ENCODE data around the gene CITED4. TPM values are rescaled to one million over a fixed set of nuclear protein-coding genes. Genes with fewer than 3 reads are reported as not detected.

CITED4 gene
- polyA plus RNA-seq, 1 donor (not counting 4 experiments of a cell fraction or from before 2014, with no cell fraction given), result 11.2 TPM

GRCh38 chr1:40892354-40892753 is 30.2 kb upstream of the CITED4 start:
- Histone ChIP-seq H3K4me1 (ENCODE audit: control insufficient read depth, extremely low read depth, insufficient read depth, low read length) (peaks cover 27% of the 10 kb centered on the region), H4K20me1 (ENCODE audit: control insufficient read depth, extremely low read depth, insufficient read depth, low read length) (no peaks in the 10 kb centered on the region), H2AFZ (ENCODE audit: control insufficient read depth, low read length) (no peak overlapping the region), H3K4me3 (ENCODE audit: control insufficient read depth in 2 of 3, extremely low read depth in 1 of 3, insufficient read depth in 2 of 3, low read depth in 1 of 3, low read length in 3 of 3) (no peak overlapping the region), H3K9me3 (ENCODE audit: control insufficient read depth, low read depth, low read length) (peaks cover 7% of the 10 kb centered on the region), H3K36me3 (ENCODE audit: control insufficient read depth in 2 of 2, extremely low read depth in 1 of 2, insufficient read depth in 2 of 2, low read length in 2 of 2) (no peaks in the 10 kb centered on the region), H3K27ac (ENCODE audit: control insufficient read depth, insufficient read depth, low read length) (no peak overlapping the region), H3K9me1 (ENCODE audit: control insufficient read depth, extremely low read depth, insufficient read depth, low read length) (no peaks in the 10 kb centered on the region), H3K4me2 (ENCODE audit: control insufficient read depth, extremely low read depth, insufficient read depth, low read depth, low read length) (no peak overlapping the region), H3K79me2 (ENCODE audit: control insufficient read depth, insufficient read depth, low read length) (no peaks in the 10 kb centered on the region), H3K27me3 (ENCODE audit: control insufficient read depth, extremely low read depth, insufficient read depth, low read length) (no peaks in the 10 kb centered on the region), H3K9ac (ENCODE audit: control insufficient read depth, extremely low read depth, insufficient read depth, low read length) (no peak overlapping the region)
- FAIRE-seq, result peak; percentile 39
- TF ChIP-seq CTCF (optimal IDR thresholded peaks at IDR 0.05 in 1 of 3, IDR thresholded peaks at IDR 0.05 in 1 of 3, conservative IDR thresholded peaks at IDR 0.05 in 1 of 3; ENCODE audit: extremely low read depth in 1 of 3, insufficient read depth in 2 of 3, low read length in 3 of 3), result no peak
- no peak for TF ChIP-seq EZH2 (IDR thresholded peaks at IDR 0.05; ENCODE audit: low read length)
- dilution Hi-C loops (cut with MboI; ENCODE audit: extremely low pct_ligation_motif_present, low sequenced_read_pairs), result no loop called here
- DNase-seq (ENCODE audit: low read depth, low spot score), result no peak

- peak overlapping the region; percentile 27 for H3K27ac ChIP-seq (ENCODE audit: control insufficient read depth, insufficient read depth, low read length)
- no peaks in the 10 kb centered on the region for H3K79me2 ChIP-seq (ENCODE audit: control insufficient read depth, insufficient read depth, low read length)
- H4K20me1 ChIP-seq (ENCODE audit: control insufficient read depth, extremely low read depth, insufficient read depth, low read length), result no peaks in the 10 kb centered on the region
- FAIRE-seq (peak; percentile 58), DNase-seq (ENCODE audit: low read depth, low spot score) (no peak)
- H3K9me1 ChIP-seq (ENCODE audit: control insufficient read depth, extremely low read depth, insufficient read depth, low read length), result no peaks in the 10 kb centered on the region
- TF ChIP-seq CTCF (optimal IDR thresholded peaks at IDR 0.05 in 1 of 3, IDR thresholded peaks at IDR 0.05 in 1 of 3, conservative IDR thresholded peaks at IDR 0.05 in 1 of 3; ENCODE audit: extremely low read depth in 1 of 3, insufficient read depth in 2 of 3, low read length in 3 of 3) (no peak), EZH2 (IDR thresholded peaks at IDR 0.05; ENCODE audit: low read length) (no peak)
- peaks cover 35% of the 10 kb centered on the region for H3K4me1 ChIP-seq (ENCODE audit: control insufficient read depth, extremely low read depth, insufficient read depth, low read length)
- H3K36me3 ChIP-seq (ENCODE audit: control insufficient read depth in 2 of 2, extremely low read depth in 1 of 2, insufficient read depth in 2 of 2, low read length in 2 of 2), result no peaks in the 10 kb centered on the region
- H3K9me3 ChIP-seq (ENCODE audit: control insufficient read depth, low read depth, low read length), result peaks cover 7% of the 10 kb centered on the region
- no peaks in the 10 kb centered on the region for H3K27me3 ChIP-seq (ENCODE audit: control insufficient read depth, extremely low read depth, insufficient read depth, low read length)
- no peak overlapping the region for H3K4me2 ChIP-seq (ENCODE audit: control insufficient read depth, extremely low read depth, insufficient read depth, low read depth, low read length)
- no peak overlapping the region for H3K9ac ChIP-seq (ENCODE audit: control insufficient read depth, extremely low read depth, insufficient read depth, low read length)
- no peak overlapping the region for H2AFZ ChIP-seq (ENCODE audit: control insufficient read depth, low read length)
- dilution Hi-C loops (cut with MboI; ENCODE audit: extremely low pct_ligation_motif_present, low sequenced_read_pairs), result no loop called here
- no peak overlapping the region for H3K4me3 ChIP-seq (ENCODE audit: control insufficient read depth in 2 of 3, extremely low read depth in 1 of 3, insufficient read depth in 2 of 3, low read depth in 1 of 3, low read length in 3 of 3)
Measured at GRCh38 chr1:40890771-40891170, 28.6 kb upstream of the CITED4 start.

Data from keratinocyte (primary cell).